ENCODE measurements around the gene CDH13.

The CDH13 gene

GRCh38 chr16:82751020-82751419 lies 124.3 kb downstream of the CDH13 start:
- no peak for DNase-seq

GRCh38 chr16:82752172-82752571 lies 125.4 kb downstream of the CDH13 start:
- no peak for DNase-seq

- no peak for DNase-seq
These were observed 127.1 kb downstream of the CDH13 start for GRCh38 chr16:82753821-82754220.

GRCh38 chr16:82754716-82755513 lies 128.1 kb downstream of the CDH13 start:
- DNase-seq, result no peak

GRCh38 chr16:82755570-82756282 lies 129.0 kb downstream of the CDH13 start:
- DNase-seq, result no peak

- DNase-seq, result no peak
These were observed 129.5 kb downstream of the CDH13 start for GRCh38 chr16:82756283-82756599.

GRCh38 chr16:82758406-82758805 lies 131.6 kb downstream of the CDH13 start:
- no peak for DNase-seq

- no peak for DNase-seq
These were observed 132.1 kb downstream of the CDH13 start for GRCh38 chr16:82758904-82759303.

GRCh38 chr16:82761236-82761635 lies 134.5 kb downstream of the CDH13 start:
- no peak for DNase-seq

GRCh38 chr16:82761858-82762257 lies 135.1 kb downstream of the CDH13 start:
- DNase-seq, result no peak

GRCh38 chr16:82763371-82763770 lies 136.6 kb downstream of the CDH13 start:
- no peak for DNase-seq

GRCh38 chr16:82767198-82767597 lies 140.4 kb downstream of the CDH13 start:
- DNase-seq, result no peak

- no peak for DNase-seq
These were observed 141.0 kb downstream of the CDH13 start for GRCh38 chr16:82767808-82768207.

- DNase-seq, result no peak
These were observed 143.1 kb downstream of the CDH13 start for GRCh38 chr16:82769845-82770244.

GRCh38 chr16:82772215-82772614 lies 145.4 kb downstream of the CDH13 start:
- no peak for DNase-seq

GRCh38 chr16:82773018-82773417 lies 146.2 kb downstream of the CDH13 start:
- no peak for DNase-seq

- no peak for DNase-seq
These were observed 149.8 kb downstream of the CDH13 start for GRCh38 chr16:82776470-82777146.

- no peak for DNase-seq
These were observed 156.0 kb downstream of the CDH13 start for GRCh38 chr16:82782715-82783251.

- DNase-seq, result no peak
These were observed 157.3 kb downstream of the CDH13 start for GRCh38 chr16:82783933-82784572.

- no peak for DNase-seq
These were observed 157.8 kb downstream of the CDH13 start for GRCh38 chr16:82784573-82784968.

GRCh38 chr16:82788225-82788624 lies 161.5 kb downstream of the CDH13 start:
- no peak for DNase-seq

GRCh38 chr16:82788919-82789318 lies 162.2 kb downstream of the CDH13 start:
- no peak for DNase-seq

GRCh38 chr16:82792693-82793092 lies 165.9 kb downstream of the CDH13 start:
- DNase-seq, result no peak

Measured in effector CD8-positive, alpha-beta T cell (primary cell).